GM06990 (cell line): ENCODE measurements around the gene IL22RA2.

Source experiments
- DNase-seq: peaks from one replicate; pipeline ENCODE4 v3.0.0-alpha.2; 2011; ENCODE audit not compliant: insufficient read length; ENCODE audit errors: extremely low read depth
- H3K27me3 ChIP-seq: replicated peaks from 2 replicates; pipeline ENCODE4 v1.6.0; 2011; ENCODE audit warnings: low read length; ENCODE audit not compliant: control insufficient read depth, insufficient read depth
- H3K36me3 ChIP-seq: 2 replicates; pipeline ENCODE4 v1.5.1; 2011; ENCODE audit warnings: low read length; ENCODE audit not compliant: control insufficient read depth, insufficient read depth
- H3K4me3 ChIP-seq: replicated peaks from 2 replicates; pipeline ENCODE4 v1.5.1; 2011; ENCODE audit warnings: low read depth, mild to moderate bottlenecking, control low read depth, low read length
- TF ChIP-seq, protein P1 (sequence below): IDR thresholded peaks from 2 replicates; pipeline ENCODE4 v1.5.1; 2011; ENCODE audit warnings: low read length, control low read depth, mild to moderate bottlenecking, inconsistent platforms; ENCODE audit not compliant: insufficient read depth, poor library complexity, severe bottlenecking

The IL22RA2 gene

DNA sequence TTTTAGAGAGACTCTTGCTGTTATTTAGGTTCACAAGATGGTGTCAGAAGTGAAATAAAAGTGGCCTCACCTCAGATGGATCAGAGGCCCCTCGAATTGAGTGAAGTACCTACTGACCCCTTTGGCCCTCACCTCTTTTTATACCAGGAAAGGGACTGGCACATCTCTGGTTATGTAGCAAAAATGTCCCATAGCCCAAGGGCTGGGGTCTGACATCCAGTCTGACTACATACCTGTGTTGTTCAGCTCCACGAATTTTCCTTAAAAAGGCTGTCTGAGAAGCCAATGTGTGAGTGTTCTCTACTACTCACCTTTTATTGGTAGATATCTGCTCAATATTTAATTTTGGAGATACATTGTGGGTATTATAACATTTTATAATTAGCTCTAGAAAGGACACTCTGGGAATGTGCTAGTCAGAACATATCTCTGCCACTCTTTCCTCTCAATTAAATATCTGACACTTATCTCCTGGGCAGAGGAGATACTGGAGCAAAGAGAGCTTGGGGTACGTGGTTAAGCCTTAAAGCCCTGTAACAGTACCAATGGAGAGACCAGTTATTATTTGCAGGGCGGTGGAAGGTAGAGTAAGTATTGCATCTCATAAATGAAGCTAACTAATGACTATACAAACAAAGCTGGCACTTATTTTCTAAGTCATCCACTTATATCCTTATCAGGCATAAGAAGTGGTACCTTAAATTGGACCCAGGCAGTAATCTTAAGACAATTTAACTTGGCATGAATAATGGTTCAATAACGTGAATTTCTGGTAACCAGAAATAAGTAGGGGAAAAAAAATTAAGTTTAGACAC is 20.0 kb upstream of the IL22RA2 start:
- Histone ChIP-seq H3K4me3 (no peak overlapping the region), H3K36me3 (peaks cover 3% of the 10 kb centered on the region; the same call in 1 of the 2 replicates), H3K27me3 (no peaks in the 10 kb centered on the region)
- TF ChIP-seq, protein P1, sequence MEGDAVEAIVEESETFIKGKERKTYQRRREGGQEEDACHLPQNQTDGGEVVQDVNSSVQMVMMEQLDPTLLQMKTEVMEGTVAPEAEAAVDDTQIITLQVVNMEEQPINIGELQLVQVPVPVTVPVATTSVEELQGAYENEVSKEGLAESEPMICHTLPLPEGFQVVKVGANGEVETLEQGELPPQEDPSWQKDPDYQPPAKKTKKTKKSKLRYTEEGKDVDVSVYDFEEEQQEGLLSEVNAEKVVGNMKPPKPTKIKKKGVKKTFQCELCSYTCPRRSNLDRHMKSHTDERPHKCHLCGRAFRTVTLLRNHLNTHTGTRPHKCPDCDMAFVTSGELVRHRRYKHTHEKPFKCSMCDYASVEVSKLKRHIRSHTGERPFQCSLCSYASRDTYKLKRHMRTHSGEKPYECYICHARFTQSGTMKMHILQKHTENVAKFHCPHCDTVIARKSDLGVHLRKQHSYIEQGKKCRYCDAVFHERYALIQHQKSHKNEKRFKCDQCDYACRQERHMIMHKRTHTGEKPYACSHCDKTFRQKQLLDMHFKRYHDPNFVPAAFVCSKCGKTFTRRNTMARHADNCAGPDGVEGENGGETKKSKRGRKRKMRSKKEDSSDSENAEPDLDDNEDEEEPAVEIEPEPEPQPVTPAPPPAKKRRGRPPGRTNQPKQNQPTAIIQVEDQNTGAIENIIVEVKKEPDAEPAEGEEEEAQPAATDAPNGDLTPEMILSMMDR = no peak
- no peak for DNase-seq

DNA sequence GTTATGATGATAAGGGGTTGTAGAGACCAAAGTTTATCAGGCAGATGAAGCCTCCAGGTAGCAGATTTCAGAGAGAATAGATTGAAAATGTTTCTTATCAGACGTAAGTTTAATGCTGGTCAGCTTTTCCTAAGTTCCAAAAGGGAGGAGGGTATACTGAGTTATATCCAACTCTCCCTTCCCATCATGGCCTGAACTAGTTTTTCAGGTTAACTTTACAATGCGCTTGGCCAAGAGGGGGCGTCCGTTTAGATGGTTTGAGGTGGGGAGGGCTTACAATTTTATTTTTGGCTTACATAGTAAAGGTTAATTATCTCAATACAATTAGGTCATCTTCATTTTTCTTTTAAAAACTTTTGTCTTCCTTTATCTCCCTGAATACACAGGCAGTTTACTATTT is 19.4 kb upstream of the IL22RA2 start:
- no peak for DNase-seq
- Histone ChIP-seq H3K4me3 (no peak overlapping the region), H3K27me3 (no peaks in the 10 kb centered on the region), H3K36me3 (no peaks in the 10 kb centered on the region)
- TF ChIP-seq, protein P1 = no peak

DNA sequence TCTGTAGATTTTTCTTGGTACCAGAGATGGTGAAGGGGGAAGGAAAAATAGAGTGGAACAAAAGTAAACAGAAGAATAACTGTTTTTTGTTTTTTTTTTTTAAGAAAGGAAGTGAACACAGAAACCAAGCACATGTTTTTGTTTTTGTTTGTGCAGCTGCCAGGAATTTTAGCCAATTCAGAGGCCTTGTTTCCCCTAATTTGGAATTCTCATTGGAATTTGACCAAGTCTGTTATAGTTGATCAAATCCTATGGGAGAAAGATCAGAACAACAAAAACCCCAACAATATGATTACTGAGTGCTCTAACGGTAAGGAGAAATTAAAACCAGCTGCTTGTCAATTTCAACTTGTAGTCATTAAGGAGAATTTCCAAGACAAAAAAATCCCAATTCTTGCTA is 18.2 kb upstream of the IL22RA2 start:
- H3K4me3 ChIP-seq = no peak overlapping the region
- DNase-seq = no peak
- no peaks in the 10 kb centered on the region for H3K27me3 ChIP-seq
- no peaks in the 10 kb centered on the region for H3K36me3 ChIP-seq
- TF ChIP-seq, protein P1 = no peak

DNA sequence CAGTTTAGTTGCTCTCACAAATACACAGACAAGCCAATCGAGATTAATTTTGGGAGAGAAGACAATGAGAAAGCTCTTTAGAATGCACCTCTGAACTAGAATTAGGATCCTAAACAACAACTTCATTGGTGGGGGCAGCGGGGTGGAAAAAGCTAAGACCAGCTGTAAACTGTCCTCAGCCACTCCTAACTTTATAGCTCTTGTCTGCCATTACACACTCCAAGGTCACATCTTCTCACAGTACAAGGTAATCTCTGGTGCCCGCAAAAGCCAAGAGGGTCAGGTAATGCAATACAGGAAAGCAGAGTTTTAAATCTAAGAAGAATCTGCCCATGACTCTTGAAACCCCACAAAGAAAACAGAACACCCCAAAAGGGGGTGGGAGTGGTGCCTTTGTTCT is 17.8 kb upstream of the IL22RA2 start:
- TF ChIP-seq, protein P1 = no peak

DNA sequence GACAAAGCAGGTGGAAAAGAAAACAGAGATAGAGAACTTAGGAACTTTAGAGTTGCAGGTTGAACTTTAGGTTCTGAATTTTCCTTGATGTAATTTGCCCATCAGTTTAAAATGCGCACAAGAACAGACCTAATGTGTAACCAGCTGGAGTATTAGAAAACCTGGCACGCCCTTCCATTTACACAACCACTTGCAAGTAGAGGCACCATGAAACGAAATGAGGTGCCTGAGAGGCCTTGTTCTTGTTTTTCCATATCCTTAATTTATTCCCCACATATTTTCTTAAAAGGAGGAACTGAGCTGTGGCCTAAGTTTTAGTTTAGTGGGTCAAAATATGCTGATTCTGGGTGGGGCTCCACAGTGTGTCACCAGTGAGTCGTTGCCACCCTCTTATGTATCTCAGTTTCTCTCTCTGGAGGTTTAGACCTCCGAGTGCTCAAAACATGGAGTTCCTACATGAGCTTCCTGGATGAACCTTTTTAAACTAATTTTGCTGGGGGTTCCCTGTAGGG is 17.2 kb upstream of the IL22RA2 start:
- H3K27me3 ChIP-seq = no peaks in the 10 kb centered on the region
- TF ChIP-seq, protein P1 = no peak
- no peak overlapping the region for H3K4me3 ChIP-seq
- no peaks in the 10 kb centered on the region for H3K36me3 ChIP-seq
- no peak for DNase-seq

More for the DNA sequence above, 17.8 kb upstream of the IL22RA2 start:
- DNase-seq = no peak
- Histone ChIP-seq H3K27me3 (no peaks in the 10 kb centered on the region), H3K4me3 (no peak overlapping the region), H3K36me3 (no peaks in the 10 kb centered on the region)
